ENCODE measurements around the gene NAPA. TPM values are rescaled to one million over a fixed set of nuclear protein-coding genes. Genes with fewer than 3 reads are reported as not detected.

The NAPA gene
- total and polyA plus RNA-seq, 2 of the 13 experiments (the other 11 are each of a cell fraction or from before 2014, with no cell fraction given): 32.6 to 65.9 TPM

- TF ChIP-seq ZHX2 (IDR thresholded peaks at IDR 0.05; ENCODE audit: low read depth) (peak; percentile 71; the same call in 1 of the 2 replicates), ZHX2 (CRISPR knock-in tag; IDR thresholded peaks at IDR 0.05; ENCODE audit: borderline replicate concordance) (no peak), SP5 (CRISPR knock-in tag; IDR thresholded peaks at IDR 0.05; ENCODE audit: borderline replicate concordance, low read depth) (peak; percentile 64; the same call in 1 of the 2 replicates), USF2 (IDR thresholded peaks at IDR 0.05; ENCODE audit: low read depth, low read length) (peak; percentile 95; the same call in 1 of the 2 replicates), USF2 (CRISPR knock-in tag; IDR thresholded peaks at IDR 0.05; ENCODE audit: borderline replicate concordance) (peak; percentile 100), ZNF577 (CRISPR knock-in tag; IDR thresholded peaks at IDR 0.05; ENCODE audit: borderline replicate concordance, low read depth) (no peak), EED (CRISPR knock-in tag; IDR thresholded peaks at IDR 0.05) (no peak; the same call in 1 of the 2 replicates), NFKBIZ (CRISPR knock-in tag; IDR thresholded peaks at IDR 0.05) (no peak), ZNF441 (CRISPR knock-in tag; IDR thresholded peaks at IDR 0.05; ENCODE audit: borderline replicate concordance) (no peak), IKZF1 (IDR thresholded peaks at IDR 0.05) (no peak), CC2D1A (CRISPR knock-in tag; IDR thresholded peaks at IDR 0.05) (no peak), HNF4A (CRISPR knock-in tag; IDR thresholded peaks at IDR 0.05) (no peak), NCOA2 (CRISPR knock-in tag; IDR thresholded peaks at IDR 0.05) (no peak), IRF2 (CRISPR knock-in tag; IDR thresholded peaks at IDR 0.05) (peak; percentile 27; the same call in 1 of the 2 replicates), MAF1 (CRISPR knock-in tag; IDR thresholded peaks at IDR 0.05; ENCODE audit: borderline replicate concordance) (no peak), ZNF773 (CRISPR knock-in tag; IDR thresholded peaks at IDR 0.05; ENCODE audit: borderline replicate concordance) (no peak; the same call in 1 of the 2 replicates), ZFP82 (CRISPR knock-in tag; IDR thresholded peaks at IDR 0.05; ENCODE audit: borderline replicate concordance) (no peak), ZNF7 (CRISPR knock-in tag; IDR thresholded peaks at IDR 0.05) (no peak), XRCC5 (optimal IDR thresholded peaks at IDR 0.05; ENCODE audit: low read length) (peak; percentile 90), ZBTB7A (CRISPR knock-in tag; IDR thresholded peaks at IDR 0.05) (no peak), AGO2 (optimal IDR thresholded peaks at IDR 0.05; ENCODE audit: low read depth, low read length) (peak; percentile 31), MIER3 (CRISPR knock-in tag; IDR thresholded peaks at IDR 0.05; ENCODE audit: borderline replicate concordance) (no peak), ZNF501 (CRISPR knock-in tag; IDR thresholded peaks at IDR 0.05) (peak; percentile 77), ZNF883 (CRISPR knock-in tag; IDR thresholded peaks at IDR 0.05; ENCODE audit: not compliant biosample characterization) (peak; percentile 4)
Observed at GRCh38 chr19:47514869-47515588, at the start of gene NAPA (continued).
